Measurements from ENCODE around the gene C2CD4A. TPM values are rescaled to one million over a fixed set of nuclear protein-coding genes. Genes with fewer than 3 reads are reported as not detected.

Gene C2CD4A
- polyA plus RNA-seq, 1 of the 3 experiments (the other 2 are of a cell fraction) = not detected

DNA sequence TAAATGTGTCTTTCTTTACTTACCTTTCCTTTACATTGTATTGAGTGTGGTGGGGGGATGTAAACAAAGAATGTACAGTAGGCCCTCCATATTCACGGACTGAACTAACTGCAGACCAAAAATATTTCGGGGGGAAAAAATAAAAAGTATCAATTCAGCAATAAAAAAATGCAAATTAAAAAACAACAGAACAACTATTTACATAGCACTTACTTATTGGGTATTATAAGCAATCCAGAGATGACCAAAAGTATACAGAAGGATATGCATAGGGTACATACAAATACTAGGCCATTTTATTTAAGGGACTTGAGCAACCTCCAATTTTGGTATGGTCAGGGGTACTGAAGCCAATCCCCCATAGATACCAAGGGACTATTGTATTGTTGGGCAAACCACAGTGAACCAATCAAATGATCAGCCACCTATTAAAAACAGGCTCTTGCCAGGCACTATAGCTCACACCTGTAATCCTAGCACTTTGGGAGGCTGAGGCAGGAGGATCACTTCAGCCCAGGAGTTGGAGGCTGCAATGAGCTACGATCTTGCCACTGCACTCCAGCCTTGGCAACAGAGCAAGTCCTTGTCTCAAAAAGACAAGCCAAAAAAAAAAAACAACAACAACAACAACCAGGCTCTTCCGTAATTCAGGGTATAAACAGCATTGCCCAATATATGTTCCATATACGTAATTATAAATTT, 8.3 kb upstream of the C2CD4A start (continued):
- TF ChIP-seq CHD2 (IDR thresholded peaks at IDR 0.05; ENCODE audit: low read length, partially characterized antibody) (no peak), NFIC (IDR thresholded peaks at IDR 0.05; ENCODE audit: borderline replicate concordance) (no peak), RFX5 (IDR thresholded peaks at IDR 0.05; ENCODE audit: low read length) (no peak), NRF1 (IDR thresholded peaks at IDR 0.05; ENCODE audit: low read depth, low read length) (no peak)
- TF ChIP-seq, protein P1, sequence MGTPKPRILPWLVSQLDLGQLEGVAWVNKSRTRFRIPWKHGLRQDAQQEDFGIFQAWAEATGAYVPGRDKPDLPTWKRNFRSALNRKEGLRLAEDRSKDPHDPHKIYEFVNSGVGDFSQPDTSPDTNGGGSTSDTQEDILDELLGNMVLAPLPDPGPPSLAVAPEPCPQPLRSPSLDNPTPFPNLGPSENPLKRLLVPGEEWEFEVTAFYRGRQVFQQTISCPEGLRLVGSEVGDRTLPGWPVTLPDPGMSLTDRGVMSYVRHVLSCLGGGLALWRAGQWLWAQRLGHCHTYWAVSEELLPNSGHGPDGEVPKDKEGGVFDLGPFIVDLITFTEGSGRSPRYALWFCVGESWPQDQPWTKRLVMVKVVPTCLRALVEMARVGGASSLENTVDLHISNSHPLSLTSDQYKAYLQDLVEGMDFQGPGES (IDR thresholded peaks at IDR 0.05; ENCODE audit: low read depth, low read length) = no peak

DNA sequence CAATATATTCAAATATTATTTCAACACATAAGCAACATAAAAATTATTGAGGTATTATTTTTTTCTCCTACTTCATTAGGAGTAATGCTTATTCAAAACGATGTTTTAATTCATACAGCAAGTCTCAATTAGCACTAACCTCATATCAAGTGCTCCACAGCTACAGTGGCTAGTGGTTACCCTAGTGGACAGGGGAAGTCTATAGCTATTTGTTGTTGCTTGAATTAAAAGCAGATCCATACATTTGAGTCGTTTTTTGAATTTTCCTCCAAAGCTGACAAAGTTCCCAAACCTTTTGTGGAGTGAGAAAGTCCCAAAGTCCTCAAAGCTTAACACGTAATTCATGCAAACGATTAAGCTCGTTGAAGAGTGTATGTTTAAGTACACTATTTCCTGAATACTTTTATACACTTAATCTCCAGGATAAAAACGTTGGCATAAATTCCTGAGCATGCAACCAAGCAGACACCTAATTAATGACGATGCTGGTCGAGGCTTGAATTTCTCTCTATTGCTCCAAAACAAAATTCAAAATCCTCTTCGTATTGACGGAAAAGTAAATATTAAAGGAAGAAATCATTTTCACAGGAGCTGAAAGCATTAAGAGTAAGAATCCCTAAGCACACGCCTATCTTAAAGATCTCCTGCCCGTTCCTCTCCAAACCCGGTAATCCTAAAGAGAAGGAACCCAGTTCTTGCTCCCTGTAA, 7.5 kb upstream of the C2CD4A start:
- CTCF ChIA-PET = interaction anchor here (0.7 to 4.7 kb wide), 14 partner anchors 8 to 248 kb away, joined by 3 to 27 read pairs (median 4); no protein-coding TSS in a partner anchor
- POLR2A ChIA-PET = no interaction called here
- Histone ChIP-seq H2AFZ (ENCODE audit: low read depth) (peak overlapping the region; percentile 79; the same call in 1 of the 2 replicates), H3F3A (replicated peaks; ENCODE audit: insufficient read depth) (peaks cover 8% of the 10 kb centered on the region), H3K79me2 (ENCODE audit: insufficient read depth) (peaks cover 56% of the 10 kb centered on the region), H3K4me3 (ENCODE audit: low read depth in 2 of 2, low read length in 1 of 2) (peak overlapping the region; percentile 74 to 92), H3K27me3 (ENCODE audit: insufficient read depth) (no peaks in the 10 kb centered on the region), H4K20me1 (ENCODE audit: insufficient read depth) (peaks cover 14% of the 10 kb centered on the region), H3K4me2 (peak overlapping the region; percentile 89), H3K27ac (ENCODE audit: low read depth in 2 of 2, low read length in 1 of 2) (peak overlapping the region; percentile 76 to 89), H3K9ac (peak overlapping the region; percentile 78), H3K9me3 (no peaks in the 10 kb centered on the region), H3K9me2 (no peaks in the 10 kb centered on the region), H3K4me1 (ENCODE audit: control insufficient read depth in 1 of 2, insufficient read depth in 2 of 2, low read depth in 1 of 2, low read length in 1 of 2) (peaks cover 0 to 9% of the 10 kb centered on the region in 2 experiments; a peak in 2 of 4 replicates), H3K36me3 (replicated peaks in 1 of 2; ENCODE audit: control insufficient read depth in 1 of 2, insufficient read depth in 2 of 2, low read length in 1 of 2) (peaks cover 0 to 2% of the 10 kb centered on the region in 2 experiments)
- TF ChIP-seq, protein P2, sequence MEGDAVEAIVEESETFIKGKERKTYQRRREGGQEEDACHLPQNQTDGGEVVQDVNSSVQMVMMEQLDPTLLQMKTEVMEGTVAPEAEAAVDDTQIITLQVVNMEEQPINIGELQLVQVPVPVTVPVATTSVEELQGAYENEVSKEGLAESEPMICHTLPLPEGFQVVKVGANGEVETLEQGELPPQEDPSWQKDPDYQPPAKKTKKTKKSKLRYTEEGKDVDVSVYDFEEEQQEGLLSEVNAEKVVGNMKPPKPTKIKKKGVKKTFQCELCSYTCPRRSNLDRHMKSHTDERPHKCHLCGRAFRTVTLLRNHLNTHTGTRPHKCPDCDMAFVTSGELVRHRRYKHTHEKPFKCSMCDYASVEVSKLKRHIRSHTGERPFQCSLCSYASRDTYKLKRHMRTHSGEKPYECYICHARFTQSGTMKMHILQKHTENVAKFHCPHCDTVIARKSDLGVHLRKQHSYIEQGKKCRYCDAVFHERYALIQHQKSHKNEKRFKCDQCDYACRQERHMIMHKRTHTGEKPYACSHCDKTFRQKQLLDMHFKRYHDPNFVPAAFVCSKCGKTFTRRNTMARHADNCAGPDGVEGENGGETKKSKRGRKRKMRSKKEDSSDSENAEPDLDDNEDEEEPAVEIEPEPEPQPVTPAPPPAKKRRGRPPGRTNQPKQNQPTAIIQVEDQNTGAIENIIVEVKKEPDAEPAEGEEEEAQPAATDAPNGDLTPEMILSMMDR (IDR thresholded peaks at IDR 0.05) = peak; percentile 40
- TF ChIP-seq, protein P1 (IDR thresholded peaks at IDR 0.05; ENCODE audit: low read depth, low read length) = no peak
- WGBS (ENCODE audit: low lambda C conversion rate) = 11% methylated on average over 13 of the region's 13 CpGs
- peak; percentile 42 for DNase-seq

DNA sequence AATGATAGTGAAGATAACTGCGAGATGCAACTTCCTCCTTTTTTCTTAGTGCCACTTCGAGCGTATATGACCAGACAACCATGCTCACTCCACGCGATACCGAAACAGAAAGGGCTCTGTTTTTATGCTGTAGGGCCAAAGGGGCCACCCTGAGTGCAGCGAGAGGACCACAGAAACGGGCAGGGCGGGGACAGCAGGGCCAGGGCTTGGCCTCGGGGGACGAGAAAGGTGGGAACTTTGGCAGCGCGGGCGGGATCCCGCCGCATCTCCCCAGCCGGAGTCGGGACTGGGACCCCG, 7.0 kb upstream of the C2CD4A start:
- H3K36me3 ChIP-seq (replicated peaks in 1 of 2; ENCODE audit: control insufficient read depth in 1 of 2, insufficient read depth in 2 of 2, low read length in 1 of 2) = peaks cover 0 to 2% of the 10 kb centered on the region in 2 experiments
- H3K27me3 ChIP-seq (ENCODE audit: insufficient read depth) = no peaks in the 10 kb centered on the region
- peaks cover 51% of the 10 kb centered on the region for H3K79me2 ChIP-seq (ENCODE audit: insufficient read depth)
- H3K9me2 ChIP-seq = no peaks in the 10 kb centered on the region
- peak overlapping the region; percentile 78 for H3K9ac ChIP-seq
- no peak for TF ChIP-seq TEAD4 (IDR thresholded peaks at IDR 0.05; ENCODE audit: borderline replicate concordance, insufficient read depth)
- no peak for TF ChIP-seq FOXJ3 (CRISPR knock-in tag; IDR thresholded peaks at IDR 0.05)
- TF ChIP-seq RAD21 (IDR thresholded peaks at IDR 0.05; ENCODE audit: low read length) = 0 out of 2 replicates have a peak, but pooled peaks have one; percentile 9
- peak; percentile 46 for TF ChIP-seq CHD2 (IDR thresholded peaks at IDR 0.05; ENCODE audit: low read length, partially characterized antibody)
- TF ChIP-seq, protein P3, sequence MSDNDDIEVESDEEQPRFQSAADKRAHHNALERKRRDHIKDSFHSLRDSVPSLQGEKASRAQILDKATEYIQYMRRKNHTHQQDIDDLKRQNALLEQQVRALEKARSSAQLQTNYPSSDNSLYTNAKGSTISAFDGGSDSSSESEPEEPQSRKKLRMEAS (IDR thresholded peaks at IDR 0.05; ENCODE audit: low read depth) = 0 out of 2 replicates have a peak, but pooled peaks have one; percentile 12
- TF ChIP-seq GATA2 (CRISPR knock-in tag; IDR thresholded peaks at IDR 0.05) = peak; percentile 62
- H3F3A ChIP-seq (replicated peaks; ENCODE audit: insufficient read depth) = peaks cover 8% of the 10 kb centered on the region
- H3K4me2 ChIP-seq = peak overlapping the region; percentile 89
- ChIA-PET CTCF (interaction anchor here (0.6 to 4.7 kb wide), 32 partner anchors 8 to 247 kb away, joined by 3 to 27 read pairs (median 4); no protein-coding TSS in a partner anchor), POLR2A (no interaction called here)
- H2AFZ ChIP-seq (ENCODE audit: low read depth) = peak overlapping the region; percentile 79
- peak overlapping the region; percentile 76 to 89 for H3K27ac ChIP-seq (ENCODE audit: low read depth in 2 of 2, low read length in 1 of 2)
- H3K4me1 ChIP-seq (ENCODE audit: control insufficient read depth in 1 of 2, insufficient read depth in 2 of 2, low read depth in 1 of 2, low read length in 1 of 2) = peaks cover 0 to 7% of the 10 kb centered on the region in 2 experiments; a peak in 2 of 4 replicates
- no peaks in the 10 kb centered on the region for H3K9me3 ChIP-seq
- WGBS (ENCODE audit: low lambda C conversion rate) = 0% methylated on average over 8 of the region's 19 CpGs
- peaks cover 11% of the 10 kb centered on the region; the same call in 1 of the 2 replicates for H4K20me1 ChIP-seq (ENCODE audit: insufficient read depth)
- no peak for DNase-seq
- peak overlapping the region; percentile 74 to 92 for H3K4me3 ChIP-seq (ENCODE audit: low read depth in 2 of 2, low read length in 1 of 2)

All from SK-N-SH (cell line).